GM13977 (cell line): ENCODE data around the gene SBSN.
A peak's percentile ranks its signal among the peaks of the same experiment; 100 is the strongest.

Experiments used
- DNase-seq: peaks from one replicate; pipeline ENCODE4 v3.0.0; 2012; ENCODE audit warnings: low spot score
- CTCF ChIP-seq: IDR thresholded peaks from 2 replicates; pipeline ENCODE4 v1.5.1; 2012; ENCODE audit warnings: mild to moderate bottlenecking, control low read depth; ENCODE audit not compliant: insufficient read depth; ENCODE audit errors: extremely low read depth, missing control alignments
- in situ Hi-C: fragments of 300-500 bp; cut with MboI; formaldehyde crosslinking; loops from one replicate; pipeline ENCODE4 v1.12.0; 2022; ENCODE audit warnings: low sequenced_read_pairs, low pct_unique_long_range_greater_than_20kb, mixed read lengths, inconsistent platforms; ENCODE audit not compliant: unreplicated experiment

SBSN gene

DNA sequence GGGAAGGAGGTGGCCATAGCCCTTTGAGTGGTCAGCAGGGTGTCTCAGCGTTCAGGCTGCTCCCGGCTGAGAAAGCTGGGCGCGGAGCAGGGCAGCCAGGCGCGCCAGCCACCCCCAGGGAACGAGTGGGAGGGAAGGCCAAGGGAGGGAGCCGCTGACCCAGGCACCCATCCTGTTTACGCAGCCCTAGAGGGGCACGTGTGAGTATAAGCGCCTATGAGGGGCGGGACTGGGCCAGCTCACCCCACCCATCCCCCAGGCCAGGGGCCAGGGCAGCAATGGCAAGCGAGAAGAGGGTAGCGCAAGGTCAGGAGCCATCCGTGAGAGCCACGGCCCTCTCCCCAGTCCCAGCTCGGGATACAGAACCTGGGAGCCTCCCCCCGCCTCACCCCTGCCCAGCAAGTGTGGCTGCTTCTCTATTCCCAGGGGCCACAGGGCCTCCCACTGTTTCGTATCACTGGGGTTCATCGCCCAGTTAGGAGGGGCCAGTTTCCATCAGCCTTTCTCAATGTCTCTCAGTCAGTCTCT is 13.8 kb downstream of the SBSN start:
- no peak for TF ChIP-seq CTCF
- in situ Hi-C loops: no loop called here
- no peak for DNase-seq

DNA sequence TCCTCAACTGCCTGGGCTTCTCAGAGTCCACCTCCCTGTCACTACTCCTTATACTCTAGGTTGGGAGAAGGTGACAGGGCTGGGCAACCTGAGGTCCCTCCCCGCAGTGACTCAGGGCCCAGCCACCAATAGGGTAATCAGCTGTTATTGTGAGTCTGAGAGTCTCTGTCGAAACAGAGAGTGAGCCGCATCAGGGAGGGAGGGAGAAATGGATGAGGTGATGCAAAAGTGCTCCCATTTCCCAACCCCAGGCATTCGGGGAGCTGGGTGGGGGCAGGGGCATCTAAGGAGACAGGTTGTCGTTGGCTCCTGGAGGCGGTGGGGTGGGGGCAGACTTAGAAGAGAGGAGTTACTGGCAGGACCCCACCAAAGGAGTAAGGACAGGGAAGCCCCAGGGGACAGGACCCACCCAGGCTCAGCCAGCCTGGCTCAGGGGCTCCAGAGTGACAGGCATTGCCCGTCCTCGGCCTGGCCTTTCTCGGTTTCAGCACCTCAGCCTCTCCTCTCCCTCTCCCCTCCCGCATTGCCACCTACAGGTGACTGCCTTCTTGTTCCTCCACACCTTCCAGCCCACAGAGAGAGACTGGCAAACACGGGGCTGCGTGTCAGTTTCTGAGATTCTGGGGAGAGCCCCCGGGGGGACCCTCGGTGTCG is 14.4 kb downstream of the SBSN start, which contains the start of gene DMKN:
Gene DMKN (minus strand): TSS at position 22 of the 654 bp plus-strand sequence. CDS start 174 bp downstream, outside the sequence.
- TF ChIP-seq CTCF: no peak
- no peak for DNase-seq
- in situ Hi-C loops: no loop called here

GRCh38 chr19:35512831-35513627 is 15.1 kb downstream of the SBSN start:
- no peak for DNase-seq
- no peak for TF ChIP-seq CTCF
- in situ Hi-C loops: no loop called here

DNA sequence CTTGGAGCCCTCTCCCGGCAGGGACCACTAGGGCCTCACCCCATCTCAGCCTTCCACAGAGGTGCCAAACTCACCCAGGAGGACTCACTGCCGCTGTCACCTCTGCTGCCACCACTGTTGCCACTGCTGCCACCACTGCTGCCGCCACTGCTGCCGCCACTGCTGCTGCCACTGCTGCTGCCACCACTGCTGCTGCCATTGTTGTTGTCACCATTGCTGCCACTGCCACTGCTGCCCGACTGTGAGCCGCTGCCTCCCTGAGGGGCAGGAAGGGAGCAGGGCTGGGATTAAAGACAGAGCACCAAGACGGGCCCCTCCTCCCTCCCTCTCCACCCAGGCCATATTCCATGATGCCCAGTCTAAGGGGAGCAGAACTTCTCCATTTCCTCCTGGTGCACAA is 16.8 kb downstream of the SBSN start:
- no peak for TF ChIP-seq CTCF
- no peak for DNase-seq
- in situ Hi-C loops: no loop called here

DNA sequence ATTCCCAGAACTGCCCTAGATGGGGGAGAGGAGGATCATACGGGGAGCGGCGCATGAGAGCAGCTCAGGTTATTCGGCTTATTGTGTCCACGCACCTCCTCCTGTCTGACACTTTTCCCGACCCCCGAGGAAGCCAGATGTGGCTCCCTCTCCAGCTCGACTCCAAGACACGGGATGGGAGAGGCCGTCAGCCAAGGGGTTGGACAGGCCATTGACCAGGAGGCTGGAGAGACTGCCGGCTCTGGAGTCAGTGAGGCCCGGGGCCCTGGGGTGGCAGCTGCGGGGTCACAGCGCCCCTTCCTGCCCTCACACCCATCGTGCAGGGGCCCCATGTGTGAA is 17.5 kb downstream of the SBSN start:
- in situ Hi-C loops: no loop called here
- no peak for DNase-seq
- no peak for TF ChIP-seq CTCF

GRCh38 chr19:35509861-35510625 is 18.1 kb downstream of the SBSN start:
- in situ Hi-C loops: no loop called here
- peak; percentile 91 for DNase-seq
- TF ChIP-seq CTCF: peak; percentile 94
